GM12878 (cell line): ENCODE results near the gene DDX20. TPM values are rescaled to one million over a fixed set of nuclear protein-coding genes. Genes with fewer than 3 reads are reported as not detected.

Source experiments
- BCL11A ChIP-seq: IDR thresholded peaks from 2 replicates; pipeline ENCODE4 v1.6.1; 2011; ENCODE audit warnings: low read depth, low read length
- CBFB ChIP-seq: IDR thresholded peaks from 2 replicates; pipeline ENCODE4 v1.6.1; 2016; ENCODE audit warnings: antibody characterized with exemption, low read depth
- CBX3 ChIP-seq: fragments of 200-600 bp; sonication (generic); IDR thresholded peaks from 2 replicates; pipeline ENCODE4 v1.6.1; 2016; ENCODE audit warnings: low read depth, borderline replicate concordance
- EP300 ChIP-seq, 2 experiments: fragments of 150-350 bp in 1 of 2; IDR thresholded peaks; 2 replicates each; pipeline ENCODE4 v1.6.1; 2011 to 2012; ENCODE audit warnings: low read depth in 2 of 2, low read length in 2 of 2, borderline replicate concordance in 1 of 2, improper control_type of control experiment in 1 of 2, inconsistent platforms in 1 of 2; ENCODE audit not compliant: control insufficient read depth in 1 of 2
- FOXK2 ChIP-seq: fragments of 450-650 bp; IDR thresholded peaks from 2 replicates; pipeline ENCODE4 v1.6.1; 2017; ENCODE audit warnings: mild to moderate bottlenecking, moderate library complexity
- GATAD2B ChIP-seq: fragments of 450-650 bp; conservative IDR thresholded peaks from 2 replicates; pipeline ENCODE4 v1.6.1; 2017; ENCODE audit warnings: low read depth, mild to moderate bottlenecking, moderate library complexity
- HDGF ChIP-seq: fragments of 450-650 bp; IDR thresholded peaks from 2 replicates; pipeline ENCODE4 v1.6.1; 2016; ENCODE audit warnings: antibody characterized with exemption
- LARP7 ChIP-seq: fragments of 450-650 bp; IDR thresholded peaks from 2 replicates; pipeline ENCODE4 v1.6.1; 2017; ENCODE audit warnings: mild to moderate bottlenecking
- NR2F1 ChIP-seq: fragments of 450-650 bp; conservative IDR thresholded peaks from 2 replicates; pipeline ENCODE4 v1.6.1; 2017; ENCODE audit warnings: mild to moderate bottlenecking
- PAX8 ChIP-seq: fragments of 450-650 bp; IDR thresholded peaks from 2 replicates; pipeline ENCODE4 v1.6.1; 2017; ENCODE audit warnings: mild to moderate bottlenecking, moderate library complexity
- POLR2A ChIP-seq: IDR thresholded peaks from 2 replicates; pipeline ENCODE4 v1.6.1; 2011; ENCODE audit warnings: low read depth, mild to moderate bottlenecking, low read length
- POU2F2 ChIP-seq: IDR thresholded peaks from 3 replicates; pipeline ENCODE4 v1.6.1; 2011; ENCODE audit warnings: low read depth, mild to moderate bottlenecking, low read length, borderline replicate concordance
- RAD51 ChIP-seq: fragments of 450-650 bp; IDR thresholded peaks from 2 replicates; pipeline ENCODE4 v1.6.1; 2016; ENCODE audit warnings: moderate library complexity, mild to moderate bottlenecking, inconsistent platforms
- RCOR1 ChIP-seq: conservative IDR thresholded peaks from 2 replicates; pipeline ENCODE4 v1.6.1; 2012; ENCODE audit warnings: low read depth, low read length, improper control_type of control experiment
- RFX5 ChIP-seq: IDR thresholded peaks from 2 replicates; pipeline ENCODE4 v1.6.1; 2011; ENCODE audit warnings: low read depth, low read length, improper control_type of control experiment
- SIX5 ChIP-seq: IDR thresholded peaks from 2 replicates; pipeline ENCODE4 v1.6.1; 2011; ENCODE audit warnings: mild to moderate bottlenecking, low read depth, low read length, moderate library complexity; ENCODE audit not compliant: severe bottlenecking
- ZNF384 ChIP-seq: IDR thresholded peaks from 2 replicates; pipeline ENCODE4 v1.6.1; 2012; ENCODE audit warnings: low read depth, mild to moderate bottlenecking, low read length, improper control_type of control experiment, borderline replicate concordance
- polyA plus RNA-seq, 11 experiments: library from polyadenylated mRNA; depleted of rRNA in 4 of 11; unstranded in 6 of 11; stranded (reverse) in 5 of 11; fragments of >200 nt; fragmentation: Nextera tagmentation in 4 of 11; fragmentation: Illumina TruSeq in 1 of 11; extraction: Ambion mirVana in 4 of 11; extraction: Trizol in 1 of 11; gene quantifications; 1 replicate in 1 of 11; 2 replicates in 10 of 11; pipeline versions ENCODE4 v1.2.1 to v1.2.3, GENCODE V29; 2011 to 2016; ENCODE audit warnings: inconsistent platforms in 2 of 11, missing spikeins in 2 of 11, low read depth in 1 of 11
- total RNA-seq, 4 experiments: library from RNA; depleted of rRNA in 3 of 4; stranded (reverse); fragments of >200 nt in 3 of 4; fragmentation: Illumina TruSeq in 1 of 4; extraction: Trizol in 1 of 4; gene quantifications; 2 replicates each; pipeline versions ENCODE4 v1.2.1 to v1.2.3, GENCODE V29; 2013 to 2021
- TF ChIP-seq, protein P1 (sequence below): fragments of 450-650 bp; formaldehyde crosslinking; IDR thresholded peaks from 2 replicates; pipeline ENCODE4 v1.4.0; 2022; ENCODE audit warnings: mild to moderate bottlenecking, moderate library complexity
- TF ChIP-seq, protein P2 (sequence below): IDR thresholded peaks from 2 replicates; pipeline ENCODE4 v1.6.1; 2011; ENCODE audit warnings: borderline replicate concordance, low read depth, mild to moderate bottlenecking, moderate library complexity, low read length; ENCODE audit not compliant: insufficient read depth, poor library complexity, severe bottlenecking
- TF ChIP-seq, protein P3 (sequence below): fragments of 450-650 bp; conservative IDR thresholded peaks from 2 replicates; pipeline ENCODE4 v1.6.1; 2017; ENCODE audit warnings: mild to moderate bottlenecking, moderate library complexity
- TF ChIP-seq, protein P4 (sequence below): fragments of 450-650 bp; IDR thresholded peaks from 2 replicates; pipeline ENCODE4 v1.6.1; 2017; ENCODE audit warnings: antibody characterized with exemption, mild to moderate bottlenecking, moderate library complexity

The DDX20 gene
- total and polyA plus RNA-seq, 10 of the 15 experiments (the other 5 are each of a cell fraction or from before 2014, with no cell fraction given): 7.2 to 30.6 (median 25.1) TPM

DNA sequence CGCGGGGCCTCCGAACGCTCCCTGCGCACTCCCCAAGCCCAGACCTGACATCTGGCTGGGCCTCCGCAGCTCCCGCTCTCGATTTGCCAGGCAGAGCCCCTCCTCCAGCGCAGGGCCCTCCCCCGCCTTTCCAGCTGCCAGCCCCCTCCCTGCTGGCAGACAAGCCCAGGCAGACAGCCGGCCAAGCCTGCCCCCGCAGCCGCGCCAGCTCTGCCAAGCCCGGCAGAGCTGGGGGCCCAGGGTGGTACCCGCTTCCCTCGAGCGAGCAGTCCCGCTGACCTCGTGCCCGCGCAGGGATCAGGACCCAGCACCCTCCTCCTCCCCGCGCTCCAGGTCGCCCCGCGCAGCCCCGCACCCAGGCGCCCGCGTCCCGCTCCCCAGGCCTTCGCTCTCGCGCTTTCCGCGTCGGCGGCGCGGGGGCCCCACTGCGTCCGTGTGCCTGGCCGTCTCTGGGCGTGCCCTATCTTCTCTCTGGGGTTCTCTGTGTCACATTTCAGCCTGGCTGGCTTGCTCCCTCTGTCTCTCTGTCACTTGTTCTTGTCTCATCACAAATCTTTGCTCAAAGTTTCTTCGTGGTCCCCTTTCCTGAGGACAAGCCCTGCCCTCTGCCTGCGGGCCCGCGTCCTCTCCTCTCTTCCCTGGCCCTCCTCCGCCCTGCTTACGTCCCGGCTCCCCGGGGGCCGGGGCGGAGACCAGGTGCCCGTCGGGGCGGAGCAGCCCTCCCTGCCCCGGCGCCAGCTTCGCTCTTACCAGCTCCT lies 17.1 kb upstream of the DDX20 start (continued):
- TF ChIP-seq, protein P1, sequence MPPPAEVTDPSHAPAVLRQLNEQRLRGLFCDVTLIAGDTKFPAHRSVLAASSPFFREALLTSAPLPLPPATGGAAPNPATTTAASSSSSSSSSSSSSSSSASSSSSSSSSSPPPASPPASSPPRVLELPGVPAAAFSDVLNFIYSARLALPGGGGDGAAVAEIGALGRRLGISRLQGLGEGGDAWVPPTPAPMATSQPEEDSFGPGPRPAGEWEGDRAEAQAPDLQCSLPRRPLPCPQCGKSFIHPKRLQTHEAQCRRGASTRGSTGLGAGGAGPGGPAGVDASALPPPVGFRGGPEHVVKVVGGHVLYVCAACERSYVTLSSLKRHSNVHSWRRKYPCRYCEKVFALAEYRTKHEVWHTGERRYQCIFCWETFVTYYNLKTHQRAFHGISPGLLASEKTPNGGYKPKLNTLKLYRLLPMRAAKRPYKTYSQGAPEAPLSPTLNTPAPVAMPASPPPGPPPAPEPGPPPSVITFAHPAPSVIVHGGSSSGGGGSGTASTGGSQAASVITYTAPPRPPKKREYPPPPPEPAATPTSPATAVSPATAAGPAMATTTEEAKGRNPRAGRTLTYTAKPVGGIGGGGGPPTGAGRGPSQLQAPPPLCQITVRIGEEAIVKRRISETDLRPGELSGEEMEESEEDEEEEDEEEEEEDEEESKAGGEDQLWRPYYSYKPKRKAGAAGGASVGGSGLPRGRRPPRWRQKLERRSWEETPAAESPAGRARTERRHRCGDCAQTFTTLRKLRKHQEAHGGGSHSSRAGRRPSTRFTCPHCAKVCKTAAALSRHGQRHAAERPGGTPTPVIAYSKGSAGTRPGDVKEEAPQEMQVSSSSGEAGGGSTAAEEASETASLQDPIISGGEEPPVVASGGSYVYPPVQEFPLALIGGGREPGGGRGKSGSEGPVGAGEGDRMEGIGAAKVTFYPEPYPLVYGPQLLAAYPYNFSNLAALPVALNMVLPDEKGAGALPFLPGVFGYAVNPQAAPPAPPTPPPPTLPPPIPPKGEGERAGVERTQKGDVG (CRISPR knock-in tag): no peak
- TF ChIP-seq, protein P2, sequence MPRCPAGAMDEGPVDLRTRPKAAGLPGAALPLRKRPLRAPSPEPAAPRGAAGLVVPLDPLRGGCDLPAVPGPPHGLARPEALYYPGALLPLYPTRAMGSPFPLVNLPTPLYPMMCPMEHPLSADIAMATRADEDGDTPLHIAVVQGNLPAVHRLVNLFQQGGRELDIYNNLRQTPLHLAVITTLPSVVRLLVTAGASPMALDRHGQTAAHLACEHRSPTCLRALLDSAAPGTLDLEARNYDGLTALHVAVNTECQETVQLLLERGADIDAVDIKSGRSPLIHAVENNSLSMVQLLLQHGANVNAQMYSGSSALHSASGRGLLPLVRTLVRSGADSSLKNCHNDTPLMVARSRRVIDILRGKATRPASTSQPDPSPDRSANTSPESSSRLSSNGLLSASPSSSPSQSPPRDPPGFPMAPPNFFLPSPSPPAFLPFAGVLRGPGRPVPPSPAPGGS: no peak
- TF ChIP-seq GATAD2B (peak; percentile 57), LARP7 (no peak; the same call in 1 of the 2 replicates), CBX3 (no peak), EP300 (IDR thresholded peaks at IDR 0.05; ENCODE audit: borderline replicate concordance in 1 of 2, control insufficient read depth in 1 of 2, low read depth in 2 of 2, low read length in 2 of 2) (no peak), CBFB (no peak), HDGF (0 out of 2 replicates have a peak, but pooled peaks have one; percentile 20), FOXK2 (no peak), BCL11A (no peak), POLR2A (peak; percentile 61), PAX8 (no peak), RCOR1 (no peak), RAD51 (no peak), NR2F1 (peak; percentile 37; the same call in 1 of the 2 replicates), POU2F2 (no peak), RFX5 (no peak), SIX5 (no peak), ZNF384 (no peak)
- TF ChIP-seq, protein P3, sequence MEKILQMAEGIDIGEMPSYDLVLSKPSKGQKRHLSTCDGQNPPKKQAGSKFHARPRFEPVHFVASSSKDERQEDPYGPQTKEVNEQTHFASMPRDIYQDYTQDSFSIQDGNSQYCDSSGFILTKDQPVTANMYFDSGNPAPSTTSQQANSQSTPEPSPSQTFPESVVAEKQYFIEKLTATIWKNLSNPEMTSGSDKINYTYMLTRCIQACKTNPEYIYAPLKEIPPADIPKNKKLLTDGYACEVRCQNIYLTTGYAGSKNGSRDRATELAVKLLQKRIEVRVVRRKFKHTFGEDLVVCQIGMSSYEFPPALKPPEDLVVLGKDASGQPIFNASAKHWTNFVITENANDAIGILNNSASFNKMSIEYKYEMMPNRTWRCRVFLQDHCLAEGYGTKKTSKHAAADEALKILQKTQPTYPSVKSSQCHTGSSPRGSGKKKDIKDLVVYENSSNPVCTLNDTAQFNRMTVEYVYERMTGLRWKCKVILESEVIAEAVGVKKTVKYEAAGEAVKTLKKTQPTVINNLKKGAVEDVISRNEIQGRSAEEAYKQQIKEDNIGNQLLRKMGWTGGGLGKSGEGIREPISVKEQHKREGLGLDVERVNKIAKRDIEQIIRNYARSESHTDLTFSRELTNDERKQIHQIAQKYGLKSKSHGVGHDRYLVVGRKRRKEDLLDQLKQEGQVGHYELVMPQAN: no peak; the same call in 1 of the 2 replicates
- TF ChIP-seq, protein P4, sequence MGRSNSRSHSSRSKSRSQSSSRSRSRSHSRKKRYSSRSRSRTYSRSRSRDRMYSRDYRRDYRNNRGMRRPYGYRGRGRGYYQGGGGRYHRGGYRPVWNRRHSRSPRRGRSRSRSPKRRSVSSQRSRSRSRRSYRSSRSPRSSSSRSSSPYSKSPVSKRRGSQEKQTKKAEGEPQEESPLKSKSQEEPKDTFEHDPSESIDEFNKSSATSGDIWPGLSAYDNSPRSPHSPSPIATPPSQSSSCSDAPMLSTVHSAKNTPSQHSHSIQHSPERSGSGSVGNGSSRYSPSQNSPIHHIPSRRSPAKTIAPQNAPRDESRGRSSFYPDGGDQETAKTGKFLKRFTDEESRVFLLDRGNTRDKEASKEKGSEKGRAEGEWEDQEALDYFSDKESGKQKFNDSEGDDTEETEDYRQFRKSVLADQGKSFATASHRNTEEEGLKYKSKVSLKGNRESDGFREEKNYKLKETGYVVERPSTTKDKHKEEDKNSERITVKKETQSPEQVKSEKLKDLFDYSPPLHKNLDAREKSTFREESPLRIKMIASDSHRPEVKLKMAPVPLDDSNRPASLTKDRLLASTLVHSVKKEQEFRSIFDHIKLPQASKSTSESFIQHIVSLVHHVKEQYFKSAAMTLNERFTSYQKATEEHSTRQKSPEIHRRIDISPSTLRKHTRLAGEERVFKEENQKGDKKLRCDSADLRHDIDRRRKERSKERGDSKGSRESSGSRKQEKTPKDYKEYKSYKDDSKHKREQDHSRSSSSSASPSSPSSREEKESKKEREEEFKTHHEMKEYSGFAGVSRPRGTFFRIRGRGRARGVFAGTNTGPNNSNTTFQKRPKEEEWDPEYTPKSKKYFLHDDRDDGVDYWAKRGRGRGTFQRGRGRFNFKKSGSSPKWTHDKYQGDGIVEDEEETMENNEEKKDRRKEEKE: no peak
